ENCODE data around the gene SSR4.

The SSR4 gene

DNA sequence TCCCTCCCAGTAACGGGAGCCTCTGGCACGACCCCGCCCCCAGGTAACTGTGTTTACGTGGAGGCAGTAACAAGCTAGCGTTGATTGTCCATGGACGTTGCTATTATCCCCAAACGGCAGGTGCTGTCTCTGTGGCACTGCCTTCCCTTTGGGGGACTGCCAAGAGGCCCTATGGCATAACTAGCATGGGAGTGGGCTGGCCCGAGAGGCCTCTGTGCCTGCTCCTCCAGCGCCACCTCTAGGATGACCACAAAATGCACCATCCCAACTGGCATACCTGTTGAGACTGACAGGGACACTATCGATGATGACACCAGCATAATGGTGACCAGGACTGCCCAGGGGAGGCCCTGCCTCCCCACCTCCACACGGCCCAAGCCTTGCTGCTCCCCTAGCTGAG, 12.2 kb upstream of the SSR4 start:
- no peak for DNase-seq

DNA sequence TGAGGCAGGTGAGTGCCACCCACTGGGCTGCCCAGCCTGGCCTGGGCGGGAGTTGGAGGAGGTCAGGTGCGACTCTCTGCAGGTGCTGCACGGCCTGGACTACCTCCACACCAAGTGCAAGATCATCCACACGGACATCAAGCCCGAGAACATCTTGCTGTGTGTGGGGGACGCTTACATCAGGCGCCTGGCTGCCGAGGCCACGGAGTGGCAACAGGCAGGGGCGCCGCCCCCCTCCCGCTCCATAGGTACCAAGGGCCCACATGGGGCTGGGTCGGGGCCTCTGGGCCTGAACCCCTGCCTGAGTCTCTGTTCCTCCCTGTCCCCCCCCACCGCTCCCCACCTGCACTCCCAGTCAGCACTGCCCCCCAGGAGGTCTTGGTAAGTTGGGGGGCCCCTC, 11.6 kb upstream of the SSR4 start:
- DNase-seq = no peak

DNA sequence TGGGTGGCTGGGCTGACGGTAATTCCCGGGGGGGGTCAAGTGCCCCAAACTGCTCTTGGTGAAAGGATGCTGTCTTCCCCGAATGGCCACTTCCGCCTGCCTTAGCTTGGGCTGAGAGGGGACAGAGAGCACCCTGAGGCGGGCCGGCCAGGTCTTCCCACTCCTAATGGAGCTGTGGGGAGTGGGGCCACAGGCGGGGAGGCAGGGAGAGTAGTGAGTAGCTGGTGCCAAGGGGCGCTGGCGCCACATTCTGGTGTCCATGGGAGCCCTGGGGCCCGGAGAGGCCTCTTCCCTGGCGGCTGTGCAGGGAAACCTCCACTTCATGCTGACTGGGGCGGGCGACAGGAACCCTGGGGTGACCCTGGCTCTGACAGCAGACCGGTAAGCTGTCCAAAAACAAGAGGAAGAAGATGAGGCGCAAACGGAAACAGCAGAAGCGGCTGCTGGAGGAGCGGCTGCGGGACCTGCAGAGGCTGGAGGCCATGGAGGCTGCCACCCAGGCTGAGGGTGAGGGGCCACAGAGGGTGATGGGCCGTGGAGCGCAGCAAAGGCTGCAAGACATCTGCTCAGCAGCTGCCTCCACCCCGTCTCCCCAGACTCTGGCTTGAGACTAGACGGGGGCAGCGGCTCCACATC, 11.0 kb upstream of the SSR4 start:
- no peak for DNase-seq

DNA sequence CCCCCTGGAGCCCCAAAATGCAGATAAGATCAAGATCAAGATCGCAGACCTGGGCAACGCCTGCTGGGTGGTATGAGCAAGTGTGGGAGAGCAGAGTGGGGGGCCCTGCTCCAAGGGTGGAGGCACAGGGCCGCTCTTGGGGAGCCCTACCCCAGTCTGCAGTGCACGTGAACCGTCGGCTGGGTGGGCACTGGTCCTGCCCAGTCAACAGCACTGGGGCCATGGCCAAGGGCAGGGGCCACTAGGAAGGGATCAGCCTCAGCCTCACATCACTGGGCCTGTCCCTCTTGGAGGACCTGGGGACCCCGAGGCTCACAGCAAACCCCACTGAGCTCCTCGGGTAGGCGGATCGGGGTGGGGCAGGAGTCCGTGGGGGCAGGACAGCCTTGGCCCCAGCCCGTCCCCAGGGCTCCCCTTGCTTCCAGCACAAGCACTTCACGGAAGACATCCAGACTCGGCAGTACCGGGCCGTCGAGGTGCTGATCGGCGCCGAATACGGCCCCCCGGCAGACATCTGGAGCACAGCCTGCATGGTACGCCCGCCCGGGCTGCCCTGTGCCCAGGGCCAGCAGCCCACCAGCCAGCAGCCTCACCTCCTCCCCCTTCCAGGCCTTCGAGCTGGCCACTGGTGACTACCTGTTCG, 10.0 kb upstream of the SSR4 start:
- DNase-seq = no peak

DNA sequence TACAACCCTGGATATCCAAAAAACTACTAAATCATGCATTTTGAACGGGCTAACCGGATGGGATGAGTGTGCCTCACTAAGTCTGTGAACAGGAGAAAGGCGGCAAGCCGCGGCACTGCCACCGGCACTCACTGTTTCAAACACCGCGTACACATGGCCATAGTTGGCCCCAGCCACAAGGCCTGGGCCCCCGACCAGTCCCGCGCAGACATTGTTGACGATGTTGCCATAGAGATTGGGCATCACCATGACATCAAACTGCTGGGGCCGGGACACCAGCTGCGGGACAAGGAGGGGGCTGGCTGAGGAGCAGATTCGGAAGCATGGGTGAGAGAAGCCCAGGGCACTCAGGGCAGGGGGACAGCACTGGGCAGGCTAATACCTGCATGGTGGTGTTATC, 7.8 kb upstream of the SSR4 start:
- no peak for DNase-seq

DNA sequence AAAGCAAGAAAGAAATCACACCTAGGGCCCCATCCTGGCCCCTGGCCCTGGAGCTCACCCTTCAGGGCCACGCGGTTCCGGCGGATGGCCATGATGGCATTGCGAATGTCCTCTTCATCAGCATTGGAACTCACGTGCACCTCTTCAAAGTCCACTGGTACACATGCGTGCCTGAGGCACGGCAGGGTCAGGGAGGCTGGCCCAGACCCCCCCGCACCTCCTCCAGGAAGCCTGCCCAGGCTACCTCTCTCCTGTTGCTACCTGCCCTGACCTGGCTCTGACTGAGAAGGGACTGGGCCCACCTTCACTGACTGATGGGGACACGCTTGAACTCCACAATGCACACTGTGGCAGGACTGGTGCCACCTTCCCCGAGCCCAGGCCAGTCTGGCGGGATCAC, 4.8 kb upstream of the SSR4 start:
- no peak for DNase-seq

DNA sequence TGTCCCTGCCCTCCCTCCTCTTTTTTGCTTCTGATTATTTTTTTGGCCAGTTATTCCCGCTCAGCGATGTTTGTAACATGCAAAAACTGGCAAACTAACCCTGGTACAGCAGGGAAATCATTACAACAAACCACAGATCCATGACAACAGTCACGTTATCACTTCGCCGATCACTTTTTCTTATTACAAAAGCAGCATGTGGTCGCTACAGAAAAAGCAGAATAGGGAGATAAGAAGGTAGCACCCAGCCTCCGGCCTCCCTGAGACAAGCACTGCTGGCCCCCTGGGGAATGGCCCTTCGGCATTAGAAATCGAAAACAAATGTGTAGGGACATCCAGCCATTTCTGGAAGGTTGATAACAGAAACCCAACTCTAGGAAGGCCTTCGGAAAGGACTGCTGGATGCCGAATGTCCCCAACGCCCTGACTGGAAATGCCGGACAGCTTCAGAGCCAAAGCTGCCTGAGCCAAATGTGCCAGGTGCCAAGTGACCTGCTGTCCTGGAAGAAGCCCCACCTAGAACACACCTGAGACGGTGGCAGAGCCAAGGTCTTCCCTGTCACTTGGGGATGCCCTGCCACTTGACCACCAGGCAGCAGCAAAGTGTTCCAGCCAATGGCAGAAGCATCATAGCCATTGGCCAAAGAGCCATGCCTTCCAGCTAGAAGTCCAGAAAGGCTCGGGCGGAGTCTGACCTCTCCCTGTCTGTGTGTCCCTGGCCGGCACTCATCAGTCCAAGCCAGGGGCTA, 3.2 kb upstream of the SSR4 start:
- DNase-seq = no peak

DNA sequence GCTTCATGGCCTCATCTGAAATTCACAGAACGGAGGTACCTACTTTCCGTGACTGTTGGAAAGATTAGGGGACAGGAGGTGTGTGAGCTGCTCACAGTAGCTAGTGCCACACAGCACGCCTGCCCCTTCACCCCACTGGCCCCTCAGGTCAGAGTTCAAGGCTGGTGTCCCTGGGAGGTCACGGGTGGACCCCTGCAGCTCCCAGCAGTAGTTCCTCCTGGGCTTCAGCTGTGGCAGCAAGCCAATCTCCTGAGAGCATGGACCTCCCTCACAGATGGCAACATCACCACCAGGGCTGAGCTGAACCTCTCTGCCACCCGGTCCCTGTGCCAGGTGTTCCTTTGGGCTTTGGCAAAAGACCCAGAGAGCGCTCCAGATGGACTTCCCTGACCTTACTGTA, 2.1 kb upstream of the SSR4 start:
- DNase-seq = no peak

DNA sequence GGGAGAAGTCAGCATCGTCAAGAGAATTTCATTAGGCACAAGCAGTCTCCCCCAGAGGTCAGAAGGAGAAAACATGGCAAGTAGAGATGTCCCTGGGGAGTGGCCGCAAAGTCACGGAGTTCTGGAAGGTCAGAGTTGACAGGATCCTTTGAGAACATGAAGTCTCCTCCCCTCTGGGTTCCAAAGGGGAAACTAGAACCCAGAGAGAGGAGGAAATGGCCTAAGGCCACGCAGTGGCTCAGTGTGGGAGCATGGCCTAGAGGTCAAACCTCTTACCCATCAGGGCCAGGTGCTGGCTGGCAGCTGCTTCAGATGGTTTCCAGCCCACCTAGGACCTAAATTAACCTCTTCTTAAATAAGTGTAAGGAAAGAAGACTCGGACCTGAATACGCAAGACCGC, 1.2 kb upstream of the SSR4 start:
- no peak for DNase-seq

DNA sequence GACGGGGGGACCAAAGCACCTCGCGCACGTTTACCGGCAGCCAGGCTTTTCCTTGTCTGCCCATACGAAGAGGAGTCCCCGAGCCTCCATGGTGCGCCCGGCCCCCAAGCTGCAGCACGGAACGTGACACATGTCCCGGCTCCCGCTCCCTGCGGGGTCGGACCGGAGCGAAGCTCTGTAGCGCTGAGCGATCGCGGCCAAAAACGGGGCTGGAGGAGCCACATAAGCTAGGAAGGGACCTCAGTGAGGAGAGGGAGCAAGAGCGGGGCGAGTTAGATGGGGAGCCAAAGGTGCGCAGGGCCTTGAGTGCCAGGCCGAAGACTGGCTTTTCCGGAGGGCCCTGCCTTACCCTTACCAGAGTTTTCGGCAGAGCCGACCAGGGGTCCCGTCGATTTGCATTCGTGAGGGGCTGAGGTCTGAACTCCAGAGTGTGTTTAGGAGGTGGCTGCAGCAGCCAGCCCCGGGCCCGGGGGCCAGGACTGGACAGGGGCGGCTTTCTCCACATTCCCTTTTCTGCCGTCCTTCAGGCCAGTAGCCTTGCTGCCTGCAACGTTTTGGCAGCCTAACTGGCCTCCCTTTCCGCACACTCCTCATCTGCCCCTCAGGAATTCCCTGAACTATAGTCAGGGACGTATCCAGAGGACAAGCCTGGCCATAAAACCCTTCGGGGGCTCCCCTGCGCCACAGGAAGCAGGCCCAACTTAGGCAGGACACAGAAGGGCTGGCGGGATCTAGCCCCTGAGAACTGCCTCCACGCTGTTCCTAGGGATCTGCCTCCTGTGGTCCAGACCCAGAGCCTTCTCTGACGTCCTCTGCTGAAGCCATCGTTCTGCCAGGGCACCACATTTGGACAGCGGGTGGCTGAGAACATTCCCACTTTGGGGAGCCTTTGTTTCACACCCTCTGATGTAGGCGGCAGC, 689 bp downstream of the SSR4 start:
- DNase-seq = peak; percentile 24

DNA sequence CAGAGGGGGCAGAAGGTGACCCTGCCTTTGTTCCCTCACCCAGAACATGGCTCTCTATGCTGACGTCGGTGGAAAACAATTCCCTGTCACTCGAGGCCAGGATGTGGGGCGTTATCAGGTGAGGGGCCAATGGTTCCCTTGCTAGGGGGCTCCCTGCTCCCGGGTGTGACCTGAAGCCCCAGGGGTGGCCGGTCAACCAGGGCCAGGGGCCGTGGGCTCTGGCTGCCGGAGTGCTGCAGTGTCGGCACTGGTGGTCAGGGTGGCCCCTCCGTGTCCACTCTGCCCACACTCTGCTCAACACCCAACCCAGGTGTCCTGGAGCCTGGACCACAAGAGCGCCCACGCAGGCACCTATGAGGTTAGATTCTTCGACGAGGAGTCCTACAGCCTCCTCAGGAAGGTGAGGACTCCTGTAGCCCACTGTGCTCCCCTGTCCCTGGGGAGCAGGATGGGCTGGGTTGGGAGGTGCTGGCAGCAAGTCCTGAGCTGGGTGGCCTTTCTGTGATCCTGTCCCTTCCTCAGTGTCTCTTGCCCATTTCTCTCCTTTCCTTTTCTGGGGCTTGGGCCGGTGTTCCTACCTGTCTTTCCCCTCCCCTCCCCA, 3.0 kb downstream of the SSR4 start:
- no peak for DNase-seq

DNA sequence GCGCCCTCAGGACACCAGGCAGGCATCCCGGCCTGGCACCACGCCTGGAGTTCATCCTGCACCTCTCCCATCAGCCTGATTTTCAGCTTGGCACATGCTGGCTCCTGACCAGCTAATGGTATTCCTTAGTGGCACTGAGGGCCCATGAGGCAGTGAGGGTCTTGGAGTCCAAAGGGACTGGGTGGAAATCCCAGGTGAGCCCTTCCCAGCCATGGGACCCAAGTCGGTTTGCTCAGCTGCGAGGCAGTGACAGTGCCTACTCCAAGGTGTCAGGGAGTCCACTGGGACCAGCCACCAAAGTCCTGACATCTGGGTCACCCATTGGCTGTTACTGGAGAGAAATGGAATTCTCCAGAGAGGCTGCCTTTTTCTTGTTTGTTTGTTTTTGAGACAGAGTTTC, 4.9 kb downstream of the SSR4 start:
- DNase-seq = no peak

DNA sequence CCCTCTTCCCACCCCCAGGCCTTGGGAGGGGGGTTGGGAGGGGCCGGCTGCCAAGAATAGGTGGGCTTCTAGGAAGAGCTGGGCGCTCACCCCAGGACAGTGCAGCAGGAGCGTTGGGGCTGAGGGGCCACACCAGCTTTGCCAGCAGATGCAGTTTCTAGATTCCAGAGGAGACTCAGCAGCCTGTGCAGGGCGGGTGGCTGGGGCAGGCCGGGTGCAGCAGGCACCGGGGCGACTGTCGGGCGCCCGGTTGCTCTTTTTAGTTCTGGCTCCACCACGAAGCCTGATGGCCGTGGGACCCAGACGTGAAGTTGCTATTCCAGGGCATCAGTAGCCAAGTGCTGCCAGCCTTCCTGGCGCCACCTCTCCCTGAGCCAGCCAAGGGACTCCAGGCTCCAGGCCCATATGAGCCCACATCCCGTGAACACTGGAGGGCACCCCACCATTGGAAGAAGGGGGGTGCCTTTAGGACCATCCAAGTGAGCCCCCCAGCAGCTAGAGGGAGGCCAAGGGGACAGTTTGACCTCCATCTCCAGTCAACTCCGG, 5.8 kb downstream of the SSR4 start:
- DNase-seq = no peak

DNA sequence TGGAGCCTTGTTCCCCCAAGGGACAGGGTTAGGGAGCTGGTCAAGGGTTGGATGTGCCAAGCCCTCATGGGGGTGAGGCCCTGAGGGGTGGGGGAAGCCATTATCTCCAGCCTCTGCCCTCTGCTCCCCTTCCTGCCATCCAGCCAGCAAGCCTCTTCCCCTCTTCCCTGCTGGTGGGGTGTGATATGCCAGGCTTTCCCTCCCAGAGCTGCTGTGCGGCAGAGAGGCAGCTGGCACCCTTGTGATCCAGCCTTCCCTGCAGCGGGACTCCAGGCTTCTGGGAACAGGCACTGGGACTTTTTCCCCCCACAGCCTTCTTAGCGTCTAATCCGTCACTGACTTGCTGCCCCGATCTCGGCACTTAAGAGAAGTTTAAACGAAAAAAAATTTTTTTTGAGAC, 6.3 kb downstream of the SSR4 start:
- no peak for DNase-seq

DNA sequence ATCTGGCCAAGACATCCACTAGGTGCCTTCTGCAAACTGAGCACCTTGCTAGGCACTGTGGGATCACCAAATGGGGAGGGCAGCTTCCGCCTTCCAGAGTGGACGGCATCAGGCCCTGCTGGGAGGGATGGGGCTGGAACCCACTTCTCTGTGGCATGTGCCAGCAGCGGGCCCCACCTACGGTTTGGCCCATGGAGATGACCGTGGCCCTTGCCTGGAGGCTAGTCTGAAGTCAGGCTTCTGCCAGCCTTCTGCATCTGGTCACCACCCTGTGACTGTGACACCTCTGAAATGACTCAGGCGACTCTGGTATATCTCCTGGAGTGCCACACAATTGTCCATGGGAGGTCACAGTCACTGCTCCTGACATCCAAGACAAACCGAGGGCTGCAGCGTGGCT, 7.2 kb downstream of the SSR4 start:
- no peak for DNase-seq

DNA sequence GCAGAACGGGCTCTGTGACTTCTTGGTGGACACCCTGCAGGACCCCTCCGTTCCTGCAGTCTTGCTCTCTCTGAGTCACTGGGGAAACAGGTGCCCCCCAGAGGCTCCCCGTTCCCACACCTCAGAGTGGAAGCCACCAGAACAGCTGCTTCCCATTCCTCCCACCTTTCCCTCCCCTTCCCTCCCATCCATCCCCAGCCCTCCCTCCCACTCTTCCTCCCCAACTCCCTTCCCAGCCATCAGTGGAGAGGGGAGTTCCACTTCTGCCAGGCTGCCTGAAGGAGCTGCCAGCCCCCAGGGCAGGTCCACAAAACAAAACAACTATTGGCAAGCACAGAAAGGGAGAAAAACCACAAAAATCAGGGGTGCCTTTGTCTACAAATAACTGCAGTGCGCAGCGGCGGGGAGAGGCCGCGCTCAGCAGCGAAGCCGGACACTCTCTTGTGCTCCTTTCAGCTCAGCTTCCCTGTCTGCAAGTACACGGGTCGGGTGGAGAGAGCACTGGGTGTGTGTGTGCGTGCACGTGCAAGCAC, 8.1 kb downstream of the SSR4 start:
- no peak for DNase-seq

DNA sequence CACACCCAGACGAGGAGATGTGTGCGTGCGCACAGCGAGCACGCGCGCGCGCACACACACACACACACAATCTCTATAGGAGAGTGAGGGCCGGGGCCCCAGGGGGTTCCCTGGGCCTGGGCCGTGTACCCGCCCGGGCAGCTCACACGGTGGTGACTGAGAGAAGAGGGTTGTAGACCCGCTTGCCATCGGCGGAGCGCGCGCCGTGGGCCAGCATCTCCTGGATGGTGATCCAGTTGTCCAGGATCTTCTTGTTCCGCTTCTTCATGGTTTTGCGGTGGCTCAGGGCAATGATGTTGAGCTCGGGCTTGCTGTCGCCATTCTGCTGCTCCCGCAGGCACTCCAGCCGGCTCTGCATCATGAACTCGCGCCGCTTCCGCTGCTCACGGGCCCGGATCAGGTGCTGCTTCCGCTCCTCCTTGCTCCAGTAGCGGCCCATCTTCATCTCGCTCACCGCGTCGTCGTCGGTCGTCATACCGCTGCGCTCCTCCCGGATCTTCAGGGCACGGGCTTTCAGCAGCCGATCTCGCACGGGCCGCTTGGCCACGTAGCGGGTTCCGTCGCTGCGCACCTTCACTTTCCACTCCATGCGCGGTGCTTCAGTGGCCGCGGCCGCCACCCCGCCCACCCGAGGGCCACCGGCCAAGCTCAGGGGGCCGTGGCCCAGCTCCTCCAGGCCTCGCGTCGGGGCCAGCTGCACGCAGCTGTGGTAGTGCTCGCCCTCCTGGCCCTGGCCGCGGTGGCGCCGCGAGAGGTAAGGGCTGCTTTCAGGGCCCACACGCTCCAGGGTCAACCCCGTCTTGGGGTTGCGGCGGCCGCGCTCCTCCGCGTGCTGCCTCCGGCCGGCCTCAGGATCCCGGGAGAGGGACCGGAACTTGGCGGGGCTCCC, 9.0 kb downstream of the SSR4 start:
- no peak for DNase-seq

DNA sequence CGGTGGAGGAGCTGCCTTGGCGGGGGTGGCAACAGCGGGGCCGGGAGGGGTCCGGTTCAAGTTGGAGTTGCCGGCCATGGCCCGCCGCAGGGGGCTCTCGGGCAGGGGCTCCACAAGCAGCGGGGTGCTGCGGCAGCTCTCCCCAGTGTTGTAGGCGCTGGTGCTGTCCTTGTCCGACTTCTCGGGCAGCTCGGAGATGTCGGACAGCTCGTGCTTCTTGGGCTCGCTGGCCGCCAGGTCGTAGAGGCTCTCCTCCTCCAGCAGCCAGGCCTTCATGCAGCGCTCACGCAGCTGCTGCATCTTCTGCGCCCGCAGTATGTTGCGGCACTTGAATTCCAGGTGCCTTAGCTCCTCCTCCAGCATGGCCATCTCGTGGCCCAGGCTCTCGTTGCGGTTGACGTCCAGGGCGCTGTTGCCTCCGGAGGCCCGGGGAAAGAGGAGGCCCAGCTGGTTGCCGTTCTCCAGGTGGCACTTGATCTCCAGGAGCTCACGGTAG, 9.7 kb downstream of the SSR4 start:
- no peak for DNase-seq

DNA sequence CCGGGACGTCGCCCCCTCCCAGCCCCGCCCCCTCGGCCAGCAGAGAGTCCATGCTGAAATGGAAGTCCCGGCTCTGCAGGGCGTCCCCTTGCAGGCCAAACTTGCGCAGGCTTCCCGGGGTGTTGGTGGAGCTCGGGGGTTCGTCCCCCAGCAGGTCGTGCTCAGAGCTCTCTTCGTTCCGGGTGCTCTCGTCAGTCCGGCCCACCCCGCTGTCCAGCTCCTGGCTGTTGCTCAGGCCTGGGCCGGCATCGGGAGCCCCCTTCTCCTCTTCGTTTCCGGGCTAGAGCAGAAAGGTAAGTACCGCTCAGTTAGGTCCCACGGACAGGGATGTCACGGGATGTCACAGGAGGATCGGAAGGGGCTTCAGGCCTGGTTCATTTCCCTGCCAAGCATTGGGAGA, 10.2 kb downstream of the SSR4 start:
- DNase-seq = no peak

DNA sequence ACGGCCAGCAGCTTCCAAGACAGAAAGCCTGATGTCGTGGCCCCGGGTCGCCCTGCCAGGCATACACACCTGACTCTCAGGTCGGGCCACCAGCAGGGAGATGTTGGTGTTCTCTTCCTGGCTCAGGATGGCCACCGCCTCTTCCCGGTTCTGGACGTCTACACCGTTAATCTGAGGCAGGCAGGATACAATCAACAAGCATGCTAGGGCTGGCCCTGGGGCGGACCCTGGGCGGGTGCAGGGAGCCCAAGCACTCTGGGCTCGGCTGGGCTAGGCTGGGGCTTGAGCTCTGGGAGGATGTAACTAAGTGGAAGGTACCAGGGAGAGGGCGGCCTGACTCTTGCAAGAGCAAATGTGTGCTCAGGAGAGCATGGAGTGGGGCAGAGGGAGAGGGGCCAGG, 11.0 kb downstream of the SSR4 start:
- no peak for DNase-seq

DNA sequence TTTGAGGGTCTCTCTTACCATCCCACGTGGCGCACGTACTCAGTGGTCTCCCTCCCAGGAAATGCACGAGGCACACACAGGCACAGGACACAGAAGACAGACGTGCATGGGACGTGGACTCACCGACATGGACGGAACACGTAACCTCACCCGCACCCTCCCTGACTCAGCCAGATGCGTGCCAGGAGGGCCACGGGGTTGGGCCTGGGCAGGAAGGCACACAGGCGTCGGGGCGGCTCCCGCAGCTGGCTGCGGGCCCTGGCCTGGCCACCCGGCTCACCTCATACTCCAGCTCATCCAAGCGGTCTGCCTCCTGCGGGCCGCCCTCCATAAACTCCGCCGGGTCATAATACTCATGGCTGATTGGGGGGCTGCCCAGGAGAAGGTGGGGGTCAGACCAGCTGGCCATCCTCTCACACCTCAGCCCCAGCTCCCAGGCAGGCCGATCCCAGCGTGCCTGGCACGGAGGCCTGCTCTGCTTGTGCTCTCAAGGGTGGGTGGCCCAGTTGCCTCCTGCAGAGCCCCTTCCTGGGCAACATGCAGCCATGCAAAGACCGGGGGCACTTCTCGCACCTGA, 12.6 kb downstream of the SSR4 start:
- no peak for DNase-seq

Measured in stimulated activated CD4-positive, alpha-beta T cell treated with anti-CD3 and anti-CD28 coated beads, Interleukin-4, amount 100 ng/mL, for 24 hours (primary cell).